HepG2 (cell line): ENCODE results near the gene RPL23. TPM values are rescaled to one million over a fixed set of nuclear protein-coding genes. Genes with fewer than 3 reads are reported as not detected.

Experiments
- ATF7-NPFF ChIP-seq: sonication (generic); formaldehyde crosslinking; IDR thresholded peaks from 2 replicates; pipeline ENCODE4 v1.8.1; 2023; ENCODE audit warnings: mild to moderate bottlenecking, low read depth, missing genetic modification reagents, moderate library complexity
- BCLAF1 ChIP-seq: fragments of 450-650 bp; IDR thresholded peaks from 2 replicates; pipeline ENCODE4 v1.6.1; 2017; ENCODE audit warnings: mild to moderate bottlenecking
- CBFB ChIP-seq: sonication (generic); formaldehyde crosslinking; IDR thresholded peaks from 2 replicates; pipeline ENCODE4 v1.4.0; 2020; ENCODE audit warnings: missing genetic modification reagents
- CBX5 ChIP-seq: sonication (generic); formaldehyde crosslinking; IDR thresholded peaks from 2 replicates; pipeline ENCODE4 v1.4.0; 2020; ENCODE audit warnings: missing genetic modification reagents, borderline replicate concordance
- DMAP1 ChIP-seq: IDR thresholded peaks from 2 replicates; pipeline ENCODE4 v1.6.1; 2016
- GABPB1 ChIP-seq: IDR thresholded peaks from 2 replicates; pipeline ENCODE4 v1.6.1; 2016; ENCODE audit warnings: mild to moderate bottlenecking, missing genetic modification reagents, moderate library complexity, missing compliant biosample characterization
- GATA4 ChIP-seq: sonication (generic); IDR thresholded peaks from 2 replicates; pipeline ENCODE4 v1.6.1; 2016; ENCODE audit warnings: antibody characterized with exemption, low read depth, borderline replicate concordance
- GTF2F1 ChIP-seq: fragments of 150-350 bp; IDR thresholded peaks from 2 replicates; pipeline ENCODE4 v1.6.1; 2014; ENCODE audit warnings: low read length
- HOXA3 ChIP-seq: sonication (generic); formaldehyde crosslinking; IDR thresholded peaks from 2 replicates; pipeline ENCODE4 v1.5.0; 2020; ENCODE audit warnings: missing genetic modification reagents
- IKZF4 ChIP-seq: sonication (generic); formaldehyde crosslinking; IDR thresholded peaks from 2 replicates; pipeline ENCODE4 v1.5.1; 2020; ENCODE audit warnings: borderline replicate concordance, mild to moderate bottlenecking, low read depth, missing genetic modification reagents; ENCODE audit errors: not compliant biosample characterization
- KDM1A ChIP-seq: IDR thresholded peaks from 2 replicates; pipeline ENCODE4 v1.6.1; 2016; ENCODE audit warnings: missing compliant biosample characterization
- MAFG ChIP-seq: sonication (generic); formaldehyde crosslinking; IDR thresholded peaks from 2 replicates; pipeline ENCODE4 v1.5.1; 2020; ENCODE audit warnings: mild to moderate bottlenecking, missing genetic modification reagents
- PAF1 ChIP-seq: IDR thresholded peaks from 2 replicates; pipeline ENCODE4 v1.6.1; 2016; ENCODE audit warnings: missing genetic modification reagents, missing compliant biosample characterization
- ZNF24 ChIP-seq: fragments of 450-650 bp; IDR thresholded peaks from 2 replicates; pipeline ENCODE4 v1.6.1; 2017; ENCODE audit warnings: antibody characterized with exemption, mild to moderate bottlenecking
- ZNF740 ChIP-seq: sonication (generic); formaldehyde crosslinking; IDR thresholded peaks from 2 replicates; pipeline ENCODE4 v1.4.0; 2020; ENCODE audit warnings: missing genetic modification reagents
- ZSCAN5A ChIP-seq: sonication (generic); formaldehyde crosslinking; IDR thresholded peaks from 2 replicates; pipeline ENCODE4 v1.8.0; 2022; ENCODE audit warnings: mild to moderate bottlenecking, missing genetic modification reagents, borderline replicate concordance
- polyA plus RNA-seq, 8 experiments: library from polyadenylated mRNA; depleted of rRNA in 3 of 8; stranded (reverse) in 7 of 8; unstranded in 1 of 8; fragments of >200 nt; fragmentation: Illumina TruSeq in 4 of 8; extraction: Trizol in 4 of 8; gene quantifications; 2 replicates each; pipeline versions ENCODE4 v1.2.1 to v1.2.3, GENCODE V29; 2011 to 2016; ENCODE audit warnings: low read depth in 4 of 8, missing spikeins in 1 of 8, mixed read lengths in 1 of 8; ENCODE audit not compliant: insufficient read depth in 1 of 8
- total RNA-seq, 5 experiments: library from RNA; depleted of rRNA; stranded (reverse); fragments of >200 nt; fragmentation: Illumina TruSeq; extraction: Trizol; gene quantifications; 2 replicates each; pipeline ENCODE4 v1.2.3, GENCODE V29; 2016; ENCODE audit warnings: low read depth in 1 of 5
- TF ChIP-seq, protein P1 (sequence below): sonication (generic); formaldehyde crosslinking; conservative IDR thresholded peaks from 2 replicates; pipeline ENCODE4 v1.4.0; 2020; ENCODE audit warnings: missing genetic modification reagents
- TF ChIP-seq, protein P2 (sequence below): fragments of 450-650 bp; IDR thresholded peaks from 2 replicates; pipeline ENCODE4 v1.6.1; 2017
- TF ChIP-seq, protein P3 (sequence below): IDR thresholded peaks from 2 replicates; pipeline ENCODE4 v1.6.1; 2012; ENCODE audit warnings: inconsistent platforms
- TF ChIP-seq, protein P4 (sequence below): sonication (generic); formaldehyde crosslinking; IDR thresholded peaks from 2 replicates; pipeline ENCODE4 v1.5.0; 2020; ENCODE audit warnings: mild to moderate bottlenecking, missing genetic modification reagents

The RPL23 gene
- total and polyA plus RNA-seq, 2 of the 13 experiments (the other 11 are each of a cell fraction or from before 2014, with no cell fraction given) = 2,790 to 4,860 TPM

- TF ChIP-seq, protein P1, sequence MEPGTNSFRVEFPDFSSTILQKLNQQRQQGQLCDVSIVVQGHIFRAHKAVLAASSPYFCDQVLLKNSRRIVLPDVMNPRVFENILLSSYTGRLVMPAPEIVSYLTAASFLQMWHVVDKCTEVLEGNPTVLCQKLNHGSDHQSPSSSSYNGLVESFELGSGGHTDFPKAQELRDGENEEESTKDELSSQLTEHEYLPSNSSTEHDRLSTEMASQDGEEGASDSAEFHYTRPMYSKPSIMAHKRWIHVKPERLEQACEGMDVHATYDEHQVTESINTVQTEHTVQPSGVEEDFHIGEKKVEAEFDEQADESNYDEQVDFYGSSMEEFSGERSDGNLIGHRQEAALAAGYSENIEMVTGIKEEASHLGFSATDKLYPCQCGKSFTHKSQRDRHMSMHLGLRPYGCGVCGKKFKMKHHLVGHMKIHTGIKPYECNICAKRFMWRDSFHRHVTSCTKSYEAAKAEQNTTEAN (CRISPR knock-in tag) = peak; percentile 56; the same call in 1 of the 2 replicates
- TF ChIP-seq DMAP1 (peak; percentile 98), CBFB (CRISPR knock-in tag) (peak; percentile 93), BCLAF1 (no peak), GTF2F1 (peak; percentile 57; the same call in 1 of the 2 replicates), KDM1A (no peak), MAFG (no peak), GABPB1 (CRISPR knock-in tag) (peak; percentile 93), GATA4 (peak; percentile 31; the same call in 1 of the 2 replicates), ATF7-NPFF (CRISPR knock-in tag) (peak; percentile 82), ZNF740 (CRISPR knock-in tag) (peak; percentile 77), ZNF24 (no peak), IKZF4 (CRISPR knock-in tag) (no peak), CBX5 (CRISPR knock-in tag) (peak; percentile 81; the same call in 1 of the 2 replicates), HOXA3 (CRISPR knock-in tag) (peak; percentile 94), PAF1 (CRISPR knock-in tag) (no peak), ZSCAN5A (CRISPR knock-in tag) (peak; percentile 69; the same call in 1 of the 2 replicates)
- TF ChIP-seq, protein P2, sequence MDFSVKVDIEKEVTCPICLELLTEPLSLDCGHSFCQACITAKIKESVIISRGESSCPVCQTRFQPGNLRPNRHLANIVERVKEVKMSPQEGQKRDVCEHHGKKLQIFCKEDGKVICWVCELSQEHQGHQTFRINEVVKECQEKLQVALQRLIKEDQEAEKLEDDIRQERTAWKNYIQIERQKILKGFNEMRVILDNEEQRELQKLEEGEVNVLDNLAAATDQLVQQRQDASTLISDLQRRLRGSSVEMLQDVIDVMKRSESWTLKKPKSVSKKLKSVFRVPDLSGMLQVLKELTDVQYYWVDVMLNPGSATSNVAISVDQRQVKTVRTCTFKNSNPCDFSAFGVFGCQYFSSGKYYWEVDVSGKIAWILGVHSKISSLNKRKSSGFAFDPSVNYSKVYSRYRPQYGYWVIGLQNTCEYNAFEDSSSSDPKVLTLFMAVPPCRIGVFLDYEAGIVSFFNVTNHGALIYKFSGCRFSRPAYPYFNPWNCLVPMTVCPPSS = no peak
- TF ChIP-seq, protein P3, sequence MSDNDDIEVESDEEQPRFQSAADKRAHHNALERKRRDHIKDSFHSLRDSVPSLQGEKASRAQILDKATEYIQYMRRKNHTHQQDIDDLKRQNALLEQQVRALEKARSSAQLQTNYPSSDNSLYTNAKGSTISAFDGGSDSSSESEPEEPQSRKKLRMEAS = peak; percentile 88
- TF ChIP-seq, protein P4, sequence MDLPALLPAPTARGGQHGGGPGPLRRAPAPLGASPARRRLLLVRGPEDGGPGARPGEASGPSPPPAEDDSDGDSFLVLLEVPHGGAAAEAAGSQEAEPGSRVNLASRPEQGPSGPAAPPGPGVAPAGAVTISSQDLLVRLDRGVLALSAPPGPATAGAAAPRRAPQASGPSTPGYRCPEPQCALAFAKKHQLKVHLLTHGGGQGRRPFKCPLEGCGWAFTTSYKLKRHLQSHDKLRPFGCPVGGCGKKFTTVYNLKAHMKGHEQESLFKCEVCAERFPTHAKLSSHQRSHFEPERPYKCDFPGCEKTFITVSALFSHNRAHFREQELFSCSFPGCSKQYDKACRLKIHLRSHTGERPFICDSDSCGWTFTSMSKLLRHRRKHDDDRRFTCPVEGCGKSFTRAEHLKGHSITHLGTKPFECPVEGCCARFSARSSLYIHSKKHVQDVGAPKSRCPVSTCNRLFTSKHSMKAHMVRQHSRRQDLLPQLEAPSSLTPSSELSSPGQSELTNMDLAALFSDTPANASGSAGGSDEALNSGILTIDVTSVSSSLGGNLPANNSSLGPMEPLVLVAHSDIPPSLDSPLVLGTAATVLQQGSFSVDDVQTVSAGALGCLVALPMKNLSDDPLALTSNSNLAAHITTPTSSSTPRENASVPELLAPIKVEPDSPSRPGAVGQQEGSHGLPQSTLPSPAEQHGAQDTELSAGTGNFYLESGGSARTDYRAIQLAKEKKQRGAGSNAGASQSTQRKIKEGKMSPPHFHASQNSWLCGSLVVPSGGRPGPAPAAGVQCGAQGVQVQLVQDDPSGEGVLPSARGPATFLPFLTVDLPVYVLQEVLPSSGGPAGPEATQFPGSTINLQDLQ = no peak
These were observed 53.9 kb downstream of the RPL23 start, which contains the start of gene PIP4K2B (continued) for GRCh38 chr17:38799501-38800236.
